HG02943 (cell line): ENCODE measurements around the gene TSC22D1.

Experiments
- ATAC-seq: cut with Tn5 transposase; IDR thresholded peaks from one replicate; pipeline ENCODE4 v1.9.1; 2021; ENCODE audit warnings: mild to moderate bottlenecking, low read depth, moderate library complexity; ENCODE audit not compliant: unreplicated experiment

The TSC22D1 gene

GRCh38 chr13:44412346-44412935 lies 163.7 kb downstream of the TSC22D1 start:
- ATAC-seq, result no peak

GRCh38 chr13:44411841-44412240 lies 164.3 kb downstream of the TSC22D1 start:
- ATAC-seq, result no peak

- ATAC-seq, result no peak
Observed at GRCh38 chr13:44410328-44410859, 165.7 kb downstream of the TSC22D1 start.

- ATAC-seq, result no peak
Observed at GRCh38 chr13:44409595-44409994, 166.5 kb downstream of the TSC22D1 start.

DNA sequence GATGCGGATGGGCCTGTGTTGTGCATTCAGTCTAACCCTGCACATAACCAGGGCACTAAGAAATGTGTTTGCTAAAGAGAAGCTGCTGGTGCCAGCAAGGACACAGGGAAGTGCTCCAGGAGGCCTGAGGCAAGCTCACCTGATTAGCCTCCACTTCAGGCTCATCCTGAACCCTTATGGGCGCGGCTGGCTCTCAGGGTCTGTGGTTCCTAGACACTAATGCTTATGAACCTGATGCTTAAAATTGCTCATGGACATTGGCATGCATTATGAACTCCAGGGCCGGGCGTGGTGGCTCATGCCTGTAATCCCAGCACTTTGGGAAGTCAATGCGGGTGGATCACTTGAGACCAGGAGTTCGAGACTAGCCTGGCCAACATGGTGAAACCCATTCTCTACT lies 168.2 kb downstream of the TSC22D1 start:
- no peak for ATAC-seq

GRCh38 chr13:44407379-44407778 lies 168.8 kb downstream of the TSC22D1 start:
- no peak for ATAC-seq

DNA sequence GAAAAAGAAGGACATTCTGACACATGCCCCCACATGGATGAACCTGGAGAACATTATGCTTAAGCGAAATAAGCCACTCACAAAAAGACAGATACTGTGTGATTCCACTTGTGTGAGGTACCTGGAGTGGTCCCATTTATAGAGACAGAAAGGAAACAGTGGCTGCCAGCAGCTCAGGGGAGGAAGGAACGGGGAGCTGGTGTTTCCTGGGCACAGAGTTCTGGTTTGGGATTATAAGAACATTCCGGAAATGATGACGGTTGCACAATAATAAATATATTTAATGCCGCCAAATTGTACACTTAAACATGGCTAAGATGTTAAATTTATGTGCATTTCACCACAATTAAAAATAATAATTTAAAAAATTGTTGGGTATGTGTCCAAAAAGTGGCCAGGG lies 169.5 kb downstream of the TSC22D1 start:
- ATAC-seq, result no peak

DNA sequence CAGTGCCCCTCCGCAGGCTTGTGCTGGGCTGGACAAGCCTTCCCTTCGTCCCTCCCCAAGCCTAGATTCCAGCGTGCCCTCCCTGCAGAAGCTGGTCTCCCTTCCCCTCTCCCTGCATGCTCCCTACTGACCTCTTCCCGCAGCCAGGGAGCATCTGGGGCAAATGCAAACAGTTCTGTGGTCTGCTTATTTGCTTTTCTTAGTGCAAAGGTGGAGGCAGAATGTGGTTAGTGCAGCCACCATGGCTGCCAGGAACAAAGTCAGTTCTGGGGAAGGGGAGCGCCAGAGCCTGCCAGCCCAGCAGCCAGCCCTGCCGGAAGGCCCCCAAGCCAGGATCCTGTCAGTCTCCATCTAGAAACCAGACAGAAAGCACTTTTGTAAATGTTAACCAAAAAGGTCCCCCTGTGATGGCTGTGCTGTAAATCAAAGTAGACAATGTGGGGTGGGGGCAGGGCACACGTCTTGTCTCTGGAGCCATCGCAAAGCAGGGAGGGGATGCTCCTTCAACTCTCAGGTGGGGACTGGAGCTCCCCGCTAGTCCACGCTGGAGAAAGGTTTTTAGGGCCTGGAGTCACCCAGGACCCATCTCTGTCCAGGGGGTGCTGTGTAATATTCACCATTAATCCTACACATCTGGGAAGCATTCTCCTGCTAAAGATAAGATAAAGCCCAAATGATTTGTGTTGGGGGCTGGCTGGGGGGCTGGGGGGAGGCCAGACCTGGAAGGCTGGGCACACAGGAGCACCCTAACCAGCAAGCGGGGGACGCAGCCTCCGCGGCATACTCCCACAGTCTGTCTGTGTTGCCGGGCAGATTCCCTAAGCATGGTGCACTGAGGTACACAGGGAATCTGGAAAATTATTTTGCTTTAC lies 171.6 kb downstream of the TSC22D1 start:
- no peak for ATAC-seq

DNA sequence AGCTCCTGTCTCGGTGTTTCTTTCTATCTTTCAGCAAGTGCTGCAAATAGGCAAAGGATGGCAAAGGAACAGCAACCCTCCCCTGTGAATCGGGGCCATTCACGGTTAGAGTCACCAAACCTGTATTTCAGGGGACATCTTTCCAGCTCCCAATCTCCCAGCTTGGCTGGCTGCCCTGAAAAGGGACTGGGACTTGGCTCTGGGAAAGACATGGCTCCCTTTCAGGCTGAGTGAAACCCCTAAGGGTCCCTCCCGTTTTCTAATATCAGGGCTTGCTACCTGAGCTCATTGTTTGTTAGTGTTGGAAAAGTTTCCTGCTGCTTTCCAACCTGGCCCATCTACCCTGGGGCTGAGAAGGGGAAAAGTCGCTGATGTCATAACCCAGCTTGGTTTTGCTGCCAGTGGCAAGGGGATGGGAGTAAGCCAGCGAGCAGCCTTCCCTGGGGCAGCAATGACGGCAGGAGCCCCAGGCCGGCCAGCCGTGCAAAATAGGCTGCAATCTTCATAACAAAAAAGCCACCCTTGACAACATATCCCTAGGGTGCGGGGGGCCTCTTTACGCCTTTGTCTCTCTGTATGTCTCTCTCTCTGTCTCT lies 172.6 kb downstream of the TSC22D1 start:
- ATAC-seq, result no peak

GRCh38 chr13:44402899-44403445 lies 173.2 kb downstream of the TSC22D1 start:
- ATAC-seq, result no peak

GRCh38 chr13:44401577-44401976 lies 174.6 kb downstream of the TSC22D1 start:
- no peak for ATAC-seq

DNA sequence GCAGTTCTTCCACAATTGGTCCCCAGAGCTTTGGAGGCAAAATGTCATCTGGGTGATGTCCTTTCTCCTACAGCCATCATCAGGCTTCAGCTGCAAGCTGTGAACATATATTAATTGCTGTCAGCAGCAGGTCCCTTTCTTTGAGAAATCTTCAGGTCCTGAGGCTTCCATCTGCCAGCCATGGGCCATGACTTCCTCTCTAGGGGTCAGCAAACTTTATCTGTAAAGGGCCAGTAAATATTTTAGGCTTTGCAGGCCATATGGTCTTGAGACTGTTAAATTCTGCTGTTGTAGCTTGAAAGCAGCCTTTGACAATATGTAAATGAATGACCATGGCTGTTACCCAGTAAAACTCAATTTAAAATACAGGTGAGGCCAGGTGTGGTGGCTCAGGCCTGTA lies 175.4 kb downstream of the TSC22D1 start:
- ATAC-seq, result no peak

GRCh38 chr13:44399074-44399473 lies 177.1 kb downstream of the TSC22D1 start:
- ATAC-seq, result no peak

GRCh38 chr13:44398606-44399005 lies 177.5 kb downstream of the TSC22D1 start:
- ATAC-seq, result no peak

- ATAC-seq, result no peak
Observed at GRCh38 chr13:44397766-44398223, 178.3 kb downstream of the TSC22D1 start.

GRCh38 chr13:44396701-44397580 lies 179.2 kb downstream of the TSC22D1 start:
- ATAC-seq, result no peak

DNA sequence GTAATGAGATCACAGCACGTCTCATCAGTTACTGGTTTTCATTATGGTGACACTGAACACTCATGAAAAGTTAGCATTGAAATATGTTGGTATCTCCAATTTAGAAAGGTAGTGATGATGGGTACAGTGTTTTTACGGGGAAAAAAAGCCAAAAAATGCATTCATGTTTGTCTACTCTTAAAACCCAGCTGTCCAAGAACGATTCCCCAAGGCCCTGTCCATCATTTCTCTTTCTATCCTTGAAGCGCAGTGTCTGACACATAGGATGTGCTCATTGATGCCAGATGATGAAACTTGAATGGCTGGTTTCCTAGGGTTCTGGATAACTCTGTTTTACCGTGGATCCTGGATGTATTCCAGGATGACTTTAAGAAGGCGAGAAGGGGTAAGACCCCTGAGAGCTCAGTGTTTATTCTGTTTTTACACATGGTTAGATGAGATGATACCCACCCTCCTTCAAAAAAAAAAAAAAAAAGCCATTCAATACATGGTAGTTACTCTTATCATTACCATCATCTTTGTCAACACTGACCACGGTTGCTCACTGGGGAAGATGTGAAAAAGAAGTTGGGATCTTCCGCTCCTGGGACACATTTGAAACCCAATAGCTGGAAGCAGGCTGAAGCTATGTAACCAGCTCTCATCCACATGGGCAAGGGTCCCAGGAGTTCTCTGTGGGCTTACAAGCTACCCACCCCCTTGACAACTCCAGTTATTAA lies 180.0 kb downstream of the TSC22D1 start:
- no peak for ATAC-seq

GRCh38 chr13:44394658-44395057 lies 181.5 kb downstream of the TSC22D1 start:
- no peak for ATAC-seq

DNA sequence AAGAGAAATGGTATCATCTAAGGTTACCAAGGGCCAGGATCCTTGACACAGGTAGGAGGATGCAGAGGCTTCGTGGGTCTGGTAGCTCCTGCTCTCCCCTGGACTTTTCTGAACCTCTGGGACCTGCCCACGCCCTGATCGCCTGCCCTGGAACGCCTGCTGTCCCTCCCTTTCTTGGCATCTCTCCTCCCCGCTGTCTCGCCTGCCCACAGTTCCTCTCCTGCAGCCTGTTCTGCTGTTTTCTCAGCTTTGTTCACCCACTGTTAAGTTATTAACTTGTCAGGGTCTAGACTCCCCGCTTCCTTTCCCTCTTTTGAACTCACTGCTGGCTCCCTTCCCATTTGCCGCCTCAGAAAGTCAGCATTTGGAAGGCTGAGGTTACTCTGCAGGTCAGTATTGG lies 182.7 kb downstream of the TSC22D1 start:
- ATAC-seq, result no peak
